ENCODE data around the gene RIOK2. TPM values are rescaled to one million over a fixed set of nuclear protein-coding genes. Genes with fewer than 3 reads are reported as not detected.
A peak's percentile ranks its signal among the peaks of the same experiment; 100 is the strongest.

Gene RIOK2
- total and polyA plus RNA-seq, 2 donors from 2014 or later, result 18.2 to 23.3 TPM

- H3K27ac ChIP-seq (ENCODE audit: low read depth in 2 of 2, low read length in 2 of 2), result no peak overlapping the region
- H3K4me1 ChIP-seq (ENCODE audit: control insufficient read depth in 2 of 3, insufficient read depth in 2 of 3, low read depth in 1 of 3, low read length in 3 of 3), result peaks cover 0 to 2% (median 0%) of the 10 kb centered on the region in 3 donors
- H3K4me3 ChIP-seq (ENCODE audit: low read length in 3 of 3), result no peak overlapping the region
- no peak for FAIRE-seq
- intact Hi-C loops (cut with DNase I), result no loop called here
- H3K36me3 ChIP-seq (ENCODE audit: control insufficient read depth in 2 of 3, insufficient read depth in 3 of 3, low read length in 3 of 3), result peaks cover 0 to 27% (median 12%) of the 10 kb centered on the region in 3 donors
- no peak for TF ChIP-seq CTCF (IDR thresholded peaks at IDR 0.05; ENCODE audit: borderline replicate concordance, extremely low read depth, insufficient read depth)
- no peaks in the 10 kb centered on the region for H3K9me3 ChIP-seq (ENCODE audit: control insufficient read depth in 2 of 3, insufficient read depth in 1 of 3, low read length in 3 of 3)
- DNase-seq, result no peak
- H3K27me3 ChIP-seq (ENCODE audit: control insufficient read depth, insufficient read depth, low read length), result no peaks in the 10 kb centered on the region
- no peak overlapping the region for H3K9ac ChIP-seq (ENCODE audit: low read length in 3 of 3)
Measured at GRCh38 chr5:97163790-97164285, 19.2 kb downstream of the RIOK2 start.

GRCh38 chr5:97163360-97163764, 19.7 kb downstream of the RIOK2 start:
- FAIRE-seq (peak; percentile 94), DNase-seq (peak in 1 of 5 donors; percentile 26)
- Histone ChIP-seq H3K27ac (ENCODE audit: low read depth in 2 of 2, low read length in 2 of 2) (no peak overlapping the region), H3K36me3 (ENCODE audit: control insufficient read depth in 2 of 3, insufficient read depth in 3 of 3, low read length in 3 of 3) (peaks cover 0 to 27% (median 9%) of the 10 kb centered on the region in 3 donors), H3K4me1 (ENCODE audit: control insufficient read depth in 2 of 3, insufficient read depth in 2 of 3, low read depth in 1 of 3, low read length in 3 of 3) (peaks cover 0 to 2% (median 0%) of the 10 kb centered on the region in 3 donors), H3K9ac (ENCODE audit: low read length in 3 of 3) (no peak overlapping the region), H3K4me3 (ENCODE audit: low read length in 3 of 3) (no peak overlapping the region), H3K27me3 (ENCODE audit: control insufficient read depth, insufficient read depth, low read length) (no peaks in the 10 kb centered on the region), H3K9me3 (ENCODE audit: control insufficient read depth in 2 of 3, insufficient read depth in 1 of 3, low read length in 3 of 3) (no peaks in the 10 kb centered on the region)
- peak; percentile 57 for TF ChIP-seq CTCF (IDR thresholded peaks at IDR 0.05; ENCODE audit: borderline replicate concordance, extremely low read depth, insufficient read depth)
- intact Hi-C loops (cut with DNase I), result no loop called here

GRCh38 chr5:97162045-97162444, 21.0 kb downstream of the RIOK2 start:
- H3K27ac ChIP-seq (ENCODE audit: low read depth in 2 of 2, low read length in 2 of 2), result no peak overlapping the region
- H3K27me3 ChIP-seq (ENCODE audit: control insufficient read depth, insufficient read depth, low read length), result no peaks in the 10 kb centered on the region
- H3K4me1 ChIP-seq (ENCODE audit: control insufficient read depth in 2 of 3, insufficient read depth in 2 of 3, low read depth in 1 of 3, low read length in 3 of 3), result peaks cover 0 to 2% (median 0%) of the 10 kb centered on the region in 3 donors
- intact Hi-C loops (cut with DNase I), result no loop called here
- no peak overlapping the region for H3K9ac ChIP-seq (ENCODE audit: low read length in 3 of 3)
- DNase-seq (peak in 4 of 5 donors; percentile 75 to 90 (median 83)), FAIRE-seq (peak; percentile 51)
- peaks cover 0 to 13% (median 0%) of the 10 kb centered on the region in 3 donors for H3K9me3 ChIP-seq (ENCODE audit: control insufficient read depth in 2 of 3, insufficient read depth in 1 of 3, low read length in 3 of 3)
- no peak overlapping the region for H3K4me3 ChIP-seq (ENCODE audit: low read length in 3 of 3)
- H3K36me3 ChIP-seq (ENCODE audit: control insufficient read depth in 2 of 3, insufficient read depth in 3 of 3, low read length in 3 of 3), result peaks cover 0 to 18% (median 9%) of the 10 kb centered on the region in 3 donors
- TF ChIP-seq CTCF (IDR thresholded peaks at IDR 0.05; ENCODE audit: borderline replicate concordance, extremely low read depth, insufficient read depth), result peak; percentile 79

GRCh38 chr5:97157689-97158088, 25.4 kb downstream of the RIOK2 start:
- FAIRE-seq, result no peak
- Histone ChIP-seq H3K4me1 (ENCODE audit: control insufficient read depth in 2 of 3, insufficient read depth in 2 of 3, low read depth in 1 of 3, low read length in 3 of 3) (no peaks in the 10 kb centered on the region), H3K9me3 (ENCODE audit: control insufficient read depth in 2 of 3, insufficient read depth in 1 of 3, low read length in 3 of 3) (peaks cover 0 to 14% (median 0%) of the 10 kb centered on the region in 3 donors), H3K36me3 (ENCODE audit: control insufficient read depth in 2 of 3, insufficient read depth in 3 of 3, low read length in 3 of 3) (peaks cover 0 to 11% (median 5%) of the 10 kb centered on the region in 3 donors), H3K4me3 (ENCODE audit: low read length in 3 of 3) (no peak overlapping the region), H3K9ac (ENCODE audit: low read length in 3 of 3) (no peak overlapping the region), H3K27me3 (ENCODE audit: control insufficient read depth, insufficient read depth, low read length) (no peaks in the 10 kb centered on the region), H3K27ac (ENCODE audit: low read depth in 2 of 2, low read length in 2 of 2) (no peak overlapping the region)
- no peak for DNase-seq
- no peak for TF ChIP-seq CTCF (IDR thresholded peaks at IDR 0.05; ENCODE audit: borderline replicate concordance, extremely low read depth, insufficient read depth)
- intact Hi-C loops (cut with DNase I), result no loop called here

Measured in kidney (tissue), 14 donors.